ENCODE data around the gene ZNF625. TPM values are rescaled to one million over a fixed set of nuclear protein-coding genes. Genes with fewer than 3 reads are reported as not detected.
"Not testable (repeated sequence)": the region's sequence is repeated elsewhere in the genome, so short reads cannot be mapped to it uniquely, and the experiment has no call there.

Gene ZNF625
- total and polyA plus RNA-seq, 11 donors: 1.00 to 7.2 (median 4.0) TPM

DNA sequence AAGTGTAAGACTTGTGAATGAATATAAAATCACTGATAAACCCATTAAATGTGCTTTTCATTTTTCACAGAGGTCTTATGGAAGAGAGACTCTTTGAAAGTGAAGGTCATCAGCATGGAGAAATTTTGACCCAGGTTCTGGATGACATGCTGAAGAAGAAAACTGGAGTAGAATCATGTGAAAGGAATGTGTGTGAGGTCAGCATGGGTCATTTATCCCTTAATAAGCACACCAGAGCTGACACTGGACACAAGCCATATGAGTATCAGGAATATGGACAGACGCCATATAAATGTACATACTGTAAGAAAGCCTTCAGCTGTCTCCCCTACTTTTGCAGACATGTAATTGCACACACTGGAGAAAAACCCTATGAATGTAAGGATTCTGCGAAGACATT lies 45.4 kb downstream of the ZNF625 start:
- WGBS, 4 donors: 35 to 45% (median 40%) methylated on average over 2 of the region's 2 CpGs
- no peak for DNase-seq
- intact Hi-C loops (cut with DNase I): no loop called here
- no peaks in the 10 kb centered on the region for H3K27me3 ChIP-seq
- H3K27ac ChIP-seq: no peak overlapping the region
- peaks cover 0 to 40% (median 3%) of the 10 kb centered on the region in 12 donors for H3K9me3 ChIP-seq
- no peak for ATAC-seq
- H3K36me3 ChIP-seq: peaks cover 0 to 34% (median 20%) of the 10 kb centered on the region in 9 donors
- no peak overlapping the region for H3K4me3 ChIP-seq
- TF ChIP-seq POLR2A (IDR thresholded peaks at IDR 0.05): no peak
- TF ChIP-seq, protein P1, sequence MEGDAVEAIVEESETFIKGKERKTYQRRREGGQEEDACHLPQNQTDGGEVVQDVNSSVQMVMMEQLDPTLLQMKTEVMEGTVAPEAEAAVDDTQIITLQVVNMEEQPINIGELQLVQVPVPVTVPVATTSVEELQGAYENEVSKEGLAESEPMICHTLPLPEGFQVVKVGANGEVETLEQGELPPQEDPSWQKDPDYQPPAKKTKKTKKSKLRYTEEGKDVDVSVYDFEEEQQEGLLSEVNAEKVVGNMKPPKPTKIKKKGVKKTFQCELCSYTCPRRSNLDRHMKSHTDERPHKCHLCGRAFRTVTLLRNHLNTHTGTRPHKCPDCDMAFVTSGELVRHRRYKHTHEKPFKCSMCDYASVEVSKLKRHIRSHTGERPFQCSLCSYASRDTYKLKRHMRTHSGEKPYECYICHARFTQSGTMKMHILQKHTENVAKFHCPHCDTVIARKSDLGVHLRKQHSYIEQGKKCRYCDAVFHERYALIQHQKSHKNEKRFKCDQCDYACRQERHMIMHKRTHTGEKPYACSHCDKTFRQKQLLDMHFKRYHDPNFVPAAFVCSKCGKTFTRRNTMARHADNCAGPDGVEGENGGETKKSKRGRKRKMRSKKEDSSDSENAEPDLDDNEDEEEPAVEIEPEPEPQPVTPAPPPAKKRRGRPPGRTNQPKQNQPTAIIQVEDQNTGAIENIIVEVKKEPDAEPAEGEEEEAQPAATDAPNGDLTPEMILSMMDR (IDR thresholded peaks at IDR 0.05): no peak
- no peaks in the 10 kb centered on the region for H3K4me1 ChIP-seq

- H3K9me3 ChIP-seq; H3K36me3 ChIP-seq; ATAC-seq; DNase-seq; intact Hi-C loops (cut with DNase I); H3K27ac ChIP-seq; H3K4me1 ChIP-seq; H3K27me3 ChIP-seq; H3K4me3 ChIP-seq: not testable (repeated sequence)
- 97 to 100% (median 97%) methylated on average over 4 of the region's 4 CpGs for WGBS, 4 donors
Measured at GRCh38 chr19:12103909-12104308, 52.6 kb downstream of the ZNF625 start.

DNA sequence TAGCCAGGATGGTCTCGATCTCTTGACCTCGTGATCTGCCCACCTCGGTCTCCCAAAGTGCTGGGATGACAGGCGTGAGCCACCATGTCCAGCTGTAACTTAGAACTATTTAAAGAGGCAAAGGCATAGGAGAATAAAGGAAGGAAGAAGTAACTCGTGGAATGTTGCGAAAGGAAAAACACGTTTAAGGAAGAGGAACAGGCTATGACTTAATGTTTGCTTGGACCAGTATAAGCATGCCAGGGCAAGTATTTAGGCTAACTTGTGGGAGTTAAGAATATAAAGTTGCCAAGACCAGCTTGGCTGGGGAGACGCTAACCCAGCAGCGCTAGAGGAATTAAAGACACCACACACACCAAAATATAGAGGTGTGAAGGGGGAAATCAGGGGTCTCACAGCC lies 58.5 kb downstream of the ZNF625 start:
- intact Hi-C loops (cut with DNase I): no loop called here

DNA sequence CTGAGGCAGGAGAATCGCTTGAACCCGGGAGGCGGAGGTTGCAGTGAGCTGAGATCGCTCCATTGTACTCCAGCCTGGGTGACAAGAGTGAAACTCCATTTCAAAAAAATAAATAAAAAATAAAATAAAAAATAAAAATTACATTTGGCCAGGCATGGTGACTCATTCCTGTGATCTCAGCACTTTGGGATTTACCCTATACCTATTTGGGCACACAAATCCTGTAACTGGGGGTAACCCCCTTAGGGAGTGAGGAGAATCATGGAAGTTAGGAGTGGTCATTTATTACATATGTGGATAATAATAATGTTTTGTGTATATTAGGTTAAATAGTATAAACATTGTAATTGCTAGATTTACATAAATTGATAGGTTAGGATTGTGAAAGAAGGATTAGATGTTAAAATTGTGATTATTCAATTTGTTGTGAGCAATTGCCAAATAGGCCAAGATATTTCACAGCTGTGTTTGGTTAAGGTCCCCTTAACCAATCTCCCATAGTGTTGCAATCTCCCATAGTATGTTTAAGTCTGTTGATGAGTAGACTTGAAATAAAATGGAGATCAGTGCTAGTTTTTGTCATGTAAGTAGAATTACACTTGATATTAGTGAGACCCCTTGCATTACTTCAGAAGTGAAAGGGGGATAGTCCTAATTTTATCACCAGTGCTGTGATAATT lies 61.3 kb downstream of the ZNF625 start:
- Histone ChIP-seq H3K4me1 (peaks cover 0 to 23% (median 1%) of the 10 kb centered on the region in 12 donors), H3K4me3 (no peak overlapping the region), H3K27ac (no peak overlapping the region), H3K36me3 (no peaks in the 10 kb centered on the region), H3K27me3 (no peaks in the 10 kb centered on the region), H3K9me3 (no peaks in the 10 kb centered on the region)
- ATAC-seq (no peak), DNase-seq (no peak)
- intact Hi-C loops (cut with DNase I): no loop called here
- WGBS, 4 donors: 97 to 99% (median 98%) methylated on average over 4 of the region's 4 CpGs
- TF ChIP-seq, protein P1 (IDR thresholded peaks at IDR 0.05): no peak
- no peak for TF ChIP-seq POLR2A (IDR thresholded peaks at IDR 0.05)

More for the DNA sequence above, 58.5 kb downstream of the ZNF625 start:
- Histone ChIP-seq H3K27me3 (no peaks in the 10 kb centered on the region), H3K4me3 (no peak overlapping the region), H3K36me3 (no peaks in the 10 kb centered on the region), H3K4me1 (peaks cover 0 to 4% (median 0%) of the 10 kb centered on the region in 12 donors), H3K9me3 (no peaks in the 10 kb centered on the region), H3K27ac (no peak overlapping the region)
- WGBS, 4 donors: 90 to 97% (median 92%) methylated on average over 9 of the region's 9 CpGs
- ATAC-seq: no peak
- TF ChIP-seq POLR2A (IDR thresholded peaks at IDR 0.05): no peak
- TF ChIP-seq, protein P1 (IDR thresholded peaks at IDR 0.05): no peak
- DNase-seq: no peak

Other genes starting within 250 kb of the ZNF625 start
- gene ZNF700, start 231.6 kb downstream of the ZNF625 start, total RNA-seq: 1 to 10 TPM; 2.2 to 7.5 (median 4.1) TPM
- 1 to 10 TPM; 3.1 to 3.8 TPM for gene ZNF700, start 231.6 kb downstream of the ZNF625 start, polyA plus RNA-seq
- 1 to 10 TPM; 1.3 to 6.2 (median 5.0) TPM for gene ZNF763, start 191.7 kb downstream of the ZNF625 start, total RNA-seq
- 1 to 10 TPM; 1.6 to 5.3 TPM for gene ZNF763, start 191.7 kb downstream of the ZNF625 start, polyA plus RNA-seq
- 1 to 10 TPM; 2.2 to 5.5 (median 3.6) TPM for gene ZNF433, start 121.1 kb downstream of the ZNF625 start, total RNA-seq
- gene ZNF433, start 121.1 kb downstream of the ZNF625 start, polyA plus RNA-seq: 1 to 10 TPM; 3.5 to 6.6 TPM
- gene ZNF878, start 103.8 kb downstream of the ZNF625 start, total RNA-seq: under 1 TPM in 4 of 9 donors, not detected in 5; 0.16 to 0.24 (median 0.22) TPM
- gene ZNF878, start 103.8 kb downstream of the ZNF625 start, polyA plus RNA-seq: under 1 TPM; 0.11 to 0.23 TPM
- 10 to 100 TPM in 7 of 9 donors, 1 to 10 TPM in 2; 7.5 to 24.3 (median 13.8) TPM for gene ZNF844, start 92.0 kb downstream of the ZNF625 start, total RNA-seq
- 1 to 10 TPM; 3.6 to 6.3 TPM for gene ZNF844, start 92.0 kb downstream of the ZNF625 start, polyA plus RNA-seq
- gene ZNF20, start 16.4 kb downstream of the ZNF625 start, total RNA-seq: 1 to 10 TPM in 5 of 9 donors, under 1 TPM in 1, not detected in 3; 0.63 to 2.7 (median 1.4) TPM
- gene ZNF20, start 16.4 kb downstream of the ZNF625 start, polyA plus RNA-seq: 1 to 10 TPM; 1.2 to 1.6 TPM
- 1 to 10 TPM; 2.7 to 7.5 (median 4.8) TPM for gene ZNF136, start 6.4 kb upstream of the ZNF625 start, total RNA-seq
- gene ZNF136, start 6.4 kb upstream of the ZNF625 start, polyA plus RNA-seq: 1 to 10 TPM; 2.9 to 3.1 TPM
- gene ZNF44, start 138.1 kb upstream of the ZNF625 start, total RNA-seq: 10 to 100 TPM in 3 of 9 donors, 1 to 10 TPM in 6; 4.3 to 13.7 (median 9.5) TPM
- gene ZNF44, start 138.1 kb upstream of the ZNF625 start, polyA plus RNA-seq: 1 to 10 TPM; 7.2 to 7.5 TPM
- gene ZNF563, start 176.9 kb upstream of the ZNF625 start, total RNA-seq: 1 to 10 TPM; 1.5 to 6.9 (median 3.8) TPM
- 1 to 10 TPM; 1.9 to 2.8 TPM for gene ZNF563, start 176.9 kb upstream of the ZNF625 start, polyA plus RNA-seq
- gene ZNF442, start 208.9 kb upstream of the ZNF625 start, total RNA-seq: 1 to 10 TPM; 1.1 to 4.3 (median 3.6) TPM
- under 1 TPM; 0.80 to 0.91 TPM for gene ZNF442, start 208.9 kb upstream of the ZNF625 start, polyA plus RNA-seq
- gene ZNF799, start 244.5 kb upstream of the ZNF625 start, total RNA-seq: 1 to 10 TPM; 1.5 to 3.9 (median 2.1) TPM
- gene ZNF799, start 244.5 kb upstream of the ZNF625 start, polyA plus RNA-seq: 1 to 10 TPM; 1.8 to 2.2 TPM

Data from heart left ventricle (tissue), 16 donors.